ENCODE data around the gene NR1H2.
A peak's percentile ranks its signal among the peaks of the same experiment; 100 is the strongest.
"Not testable (repeated sequence)": the region's sequence is repeated elsewhere in the genome, so short reads cannot be mapped to it uniquely, and the experiment has no call there.

NR1H2 gene

DNA sequence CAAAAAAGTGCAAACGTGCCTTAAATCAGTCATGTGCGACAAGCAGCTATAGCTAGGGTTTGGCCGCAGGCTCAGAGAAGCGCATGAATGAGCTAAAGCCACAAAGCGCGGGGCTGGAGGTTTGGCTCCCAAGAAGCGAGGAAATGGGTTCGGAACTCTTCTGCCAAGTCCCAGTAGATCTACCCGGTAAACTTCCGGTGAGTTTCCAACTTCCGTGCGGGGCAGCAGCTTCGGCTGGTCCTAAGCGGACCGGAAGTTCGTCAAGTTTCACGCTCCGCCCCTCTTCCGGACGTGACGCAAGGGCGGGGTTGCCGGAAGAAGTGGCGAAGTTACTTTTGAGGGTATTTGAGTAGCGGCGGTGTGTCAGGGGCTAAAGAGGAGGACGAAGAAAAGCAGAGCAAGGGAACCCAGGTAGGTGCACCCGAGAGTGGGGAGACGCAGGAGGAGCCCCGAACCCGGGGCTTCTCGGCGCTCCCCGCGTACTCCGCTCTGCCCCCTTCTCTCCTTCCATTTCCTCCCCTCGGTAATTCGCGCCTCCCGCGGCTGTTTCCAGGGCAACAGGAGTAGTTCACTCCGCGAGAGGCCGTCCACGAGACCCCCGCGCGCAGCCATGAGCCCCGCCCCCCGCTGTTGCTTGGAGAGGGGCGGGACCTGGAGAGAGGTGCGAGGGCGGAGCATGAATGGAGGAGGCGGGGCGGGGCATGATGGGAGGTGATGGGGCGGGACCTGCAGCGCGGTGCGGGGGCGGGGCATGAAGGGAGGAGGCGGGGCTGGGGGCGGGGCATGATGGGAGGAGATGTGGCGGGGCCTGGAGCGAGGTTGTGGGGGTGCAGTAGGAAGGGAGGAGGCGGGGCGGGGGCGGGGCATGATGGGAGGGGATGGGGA is at the start of gene NR1H2:
TSS of gene NR1H2 (plus strand) at position 292 of the 885 bp plus-strand sequence. CDS start 1,149 bp downstream, outside the sequence.
- peak; percentile 89 for DNase-seq

DNA sequence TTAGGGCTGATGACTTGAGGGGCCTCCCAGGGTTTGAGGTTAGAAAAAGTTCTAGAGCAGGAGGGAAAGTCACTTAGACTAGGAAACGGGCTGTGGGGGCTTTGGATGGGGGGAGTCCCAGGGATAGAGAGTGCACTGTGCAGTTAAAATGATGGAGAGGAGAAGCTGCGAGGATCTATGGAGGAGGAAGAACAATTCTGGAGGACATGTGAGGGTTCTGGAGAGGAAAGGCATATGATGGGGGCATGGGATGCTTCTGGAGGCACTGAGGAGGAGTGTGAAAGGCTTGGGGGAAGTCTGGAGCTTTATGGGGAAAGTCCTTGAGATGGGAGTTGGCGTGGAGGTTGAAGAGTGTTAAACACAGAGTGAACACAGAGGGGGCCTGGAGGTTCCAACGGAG is 49.2 kb upstream of the NR1H2 start:
- DNase-seq: no peak

DNA sequence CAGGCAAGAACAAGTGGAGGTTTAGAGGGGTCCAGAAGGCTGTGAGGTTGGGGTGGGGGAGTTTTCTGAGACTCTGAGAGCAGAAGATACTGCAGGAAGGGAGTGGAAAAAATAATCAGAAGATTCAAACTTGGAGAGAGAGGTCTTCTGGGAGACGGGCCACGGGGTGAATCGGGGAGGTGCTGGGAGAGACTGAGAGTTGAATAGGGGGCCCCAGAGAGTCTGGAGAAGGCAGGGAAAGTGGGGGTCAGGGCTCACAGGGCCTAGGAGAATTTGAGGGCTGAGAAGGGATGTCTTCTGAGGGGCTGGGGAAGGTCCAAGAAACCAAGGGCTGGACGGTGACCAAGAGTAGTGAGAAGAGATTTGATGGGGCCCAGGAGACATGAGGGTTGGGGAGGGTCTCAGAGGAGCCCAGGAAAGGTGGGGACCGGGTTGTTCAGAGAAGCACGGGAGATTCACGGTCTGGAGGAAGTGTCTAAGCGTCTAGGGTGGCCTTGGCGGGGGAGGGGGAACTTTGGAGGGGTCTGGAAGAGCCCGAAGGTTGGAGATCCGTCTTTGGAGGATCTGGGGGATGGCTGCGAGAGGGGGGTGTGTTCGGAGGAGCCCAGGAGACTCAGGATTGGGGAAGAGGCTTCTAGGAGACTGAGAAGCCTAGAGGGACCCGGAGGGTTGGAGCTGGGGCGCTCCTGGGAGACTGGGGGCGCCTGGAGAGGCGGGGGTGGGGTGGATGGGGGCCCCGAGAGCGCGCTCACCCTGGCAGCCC is 48.6 kb upstream of the NR1H2 start:
- no peak for DNase-seq

DNA sequence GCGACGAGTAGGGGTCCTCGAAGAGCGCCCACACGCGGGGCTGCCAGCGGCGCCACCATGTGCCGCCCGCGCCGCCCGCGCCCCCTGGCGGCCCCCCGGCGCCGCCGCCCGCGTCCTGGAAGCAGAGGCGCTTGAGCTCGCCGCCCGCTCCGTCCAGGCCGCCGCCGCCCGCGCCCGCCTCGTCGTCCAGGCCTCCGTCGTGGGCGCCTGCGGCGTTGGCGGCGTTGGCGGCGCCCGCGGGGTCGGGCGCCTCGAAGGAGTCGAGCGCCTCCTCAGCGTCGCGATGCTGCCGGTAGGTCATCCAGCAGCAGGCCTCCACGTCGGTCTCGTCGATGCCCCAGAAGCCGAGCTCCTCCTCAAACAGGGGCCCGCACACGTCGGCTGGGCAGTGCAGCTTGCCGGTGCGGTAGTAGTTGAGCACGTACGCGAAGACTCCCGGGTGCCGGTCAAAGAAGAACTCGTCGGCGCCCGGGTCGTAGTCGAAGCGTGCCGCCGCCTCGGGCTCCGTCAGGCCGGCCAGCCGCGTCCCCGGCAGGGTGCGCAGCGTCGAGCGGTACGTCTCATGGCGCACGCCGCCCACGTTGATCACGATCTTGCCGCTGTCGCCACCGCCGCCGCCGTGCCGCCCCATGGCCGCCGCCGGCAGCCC is 47.9 kb upstream of the NR1H2 start:
- DNase-seq: no peak

DNA sequence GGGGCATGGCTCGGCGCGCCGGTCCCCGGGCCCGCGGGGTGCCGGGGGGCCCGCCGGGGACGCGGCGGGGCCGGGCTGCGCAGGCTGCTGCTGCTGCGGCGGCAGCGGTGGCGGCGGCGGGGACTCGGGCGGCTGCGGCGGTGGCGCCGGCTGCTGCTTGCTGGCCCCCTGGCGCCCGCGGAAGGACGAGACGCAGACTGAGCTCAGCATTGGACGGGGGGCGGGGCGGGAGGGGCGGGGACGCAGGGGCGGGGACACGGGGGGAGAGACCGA is 47.4 kb upstream of the NR1H2 start:
- no peak for DNase-seq

DNA sequence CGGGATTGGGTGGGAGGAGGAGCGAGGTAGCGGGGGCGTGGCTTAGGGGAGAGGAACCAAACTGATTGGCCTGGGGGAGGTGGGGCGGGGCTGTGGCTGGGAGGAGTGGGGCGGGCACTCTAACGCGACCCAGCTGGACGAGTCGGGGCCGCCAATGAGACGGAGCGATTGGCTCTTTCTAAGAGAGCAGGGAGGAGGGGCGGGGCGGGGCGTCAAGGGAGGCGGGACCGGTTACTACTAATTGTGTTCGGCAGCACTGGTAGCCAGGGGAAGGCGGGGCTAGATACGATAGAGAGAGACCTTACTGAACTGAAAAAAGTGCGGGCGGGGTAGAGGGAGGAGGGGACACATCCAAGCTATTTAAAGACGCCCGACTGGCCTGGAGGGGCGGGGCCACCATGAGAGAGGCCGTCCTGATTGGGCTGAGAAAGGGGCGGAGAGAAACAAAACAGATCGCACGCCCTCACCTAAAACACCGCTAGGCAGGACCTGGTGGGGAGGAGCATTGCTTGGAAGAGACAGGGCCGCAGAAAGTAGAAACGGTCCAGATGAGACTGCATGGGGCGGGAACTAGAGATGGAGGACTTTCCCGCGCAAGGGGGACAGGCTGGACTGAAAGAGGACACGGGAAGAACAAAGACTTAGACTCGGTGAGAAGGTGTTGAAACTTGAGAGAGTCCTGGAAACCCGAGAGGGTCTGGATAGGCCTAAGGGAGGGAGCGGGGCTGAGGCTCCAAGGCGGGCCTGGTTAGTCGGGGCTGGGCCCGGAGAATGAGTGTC is 46.9 kb upstream of the NR1H2 start, which contains the start of gene KCNC3:
TSS of gene KCNC3 (minus strand) at position 232 of the 780 bp plus-strand sequence. CDS start 295 bp downstream, outside the sequence.
- DNase-seq: peak; percentile 84

DNA sequence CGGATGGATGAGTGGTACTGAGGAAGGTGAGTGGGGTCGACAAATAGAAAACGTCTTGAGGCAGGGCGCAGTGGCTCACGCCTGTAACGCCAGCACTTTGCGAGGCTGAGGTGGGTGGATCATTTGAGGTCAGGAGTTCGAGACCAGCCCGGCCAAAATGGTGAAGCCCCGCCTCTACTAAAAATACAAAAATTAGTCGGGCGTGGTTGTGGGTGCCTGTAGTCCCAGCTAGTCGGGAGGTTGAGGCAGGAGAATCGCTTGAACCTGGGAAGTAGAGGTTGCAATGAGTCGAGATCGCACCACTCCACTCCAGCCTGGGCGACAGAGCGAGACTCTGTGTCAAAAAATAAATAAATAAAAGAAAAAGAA is 46.3 kb upstream of the NR1H2 start:
- not testable (repeated sequence) for DNase-seq

DNA sequence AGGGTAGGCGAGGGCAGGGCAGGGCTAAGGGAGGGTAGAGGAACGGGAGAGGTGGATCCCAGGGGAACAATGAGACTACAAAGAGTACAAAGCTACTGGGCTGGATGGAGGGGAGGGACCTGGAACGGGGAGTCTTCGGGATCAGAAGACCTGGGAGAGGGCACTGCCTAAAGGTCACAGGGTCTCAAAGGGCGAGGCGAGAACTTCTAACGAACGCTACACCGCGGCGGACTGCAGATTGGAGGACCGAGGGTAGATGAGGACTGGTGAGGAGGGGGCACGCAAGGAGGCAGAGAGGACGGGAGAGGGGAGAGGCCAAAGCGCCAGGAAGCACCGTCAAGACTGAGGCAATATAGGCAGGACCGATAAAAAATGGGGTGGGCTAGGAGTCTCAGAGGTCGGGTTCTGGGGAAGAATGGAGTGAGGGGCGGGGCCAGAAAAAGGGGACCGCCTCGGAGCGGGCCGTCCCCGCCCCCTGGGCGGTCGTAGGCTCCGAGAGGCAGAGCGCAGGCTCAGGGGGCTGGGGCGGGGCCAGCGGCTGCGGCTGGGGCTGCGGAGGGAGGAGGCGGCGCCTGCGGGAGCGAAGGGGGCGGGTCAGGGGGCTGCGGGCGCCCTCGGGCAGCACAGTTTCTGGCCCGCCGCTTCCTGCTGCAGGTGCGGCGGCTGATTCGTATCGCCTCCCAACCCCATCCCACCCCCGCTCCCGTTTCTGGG is 45.7 kb upstream of the NR1H2 start:
- no peak for DNase-seq

DNA sequence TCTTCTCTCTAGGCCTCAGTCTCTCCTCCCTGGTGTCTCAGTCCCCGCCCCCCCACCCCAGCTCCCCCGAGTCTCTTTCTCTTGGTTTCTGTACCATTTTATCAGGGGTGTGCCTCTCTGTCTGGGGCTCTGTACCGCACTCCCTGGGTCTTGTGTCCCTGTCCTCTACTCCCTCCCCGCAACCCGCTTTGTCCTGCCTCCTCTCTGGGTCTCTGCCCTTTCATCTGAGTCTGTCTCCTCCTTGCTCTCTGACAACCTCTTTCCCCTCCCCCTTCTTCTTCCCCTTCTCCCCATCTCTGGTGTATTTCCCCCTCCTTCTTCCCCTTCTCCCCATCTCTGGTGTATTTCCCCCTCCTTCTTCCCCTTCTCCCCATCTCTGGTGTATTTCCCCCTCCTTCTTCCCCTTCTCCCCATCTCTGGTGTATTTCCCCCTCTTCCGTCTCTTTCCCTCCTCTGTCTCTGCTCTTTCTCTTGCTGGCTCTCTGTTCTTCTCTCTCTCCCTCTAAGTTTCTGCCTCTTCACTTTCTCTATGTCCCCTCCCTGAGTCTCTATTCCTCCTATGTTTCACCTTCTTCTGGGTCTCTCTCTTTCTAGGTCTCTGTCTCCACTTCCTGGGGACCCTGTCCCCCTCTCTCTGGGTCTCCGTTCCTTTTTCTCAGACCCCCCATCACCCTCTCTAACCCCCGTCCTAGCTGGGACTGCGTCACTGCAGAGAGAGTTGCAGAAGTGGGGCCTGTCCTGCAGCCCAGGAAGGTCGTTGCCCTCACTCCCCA is 44.9 kb upstream of the NR1H2 start:
- no peak for DNase-seq

DNA sequence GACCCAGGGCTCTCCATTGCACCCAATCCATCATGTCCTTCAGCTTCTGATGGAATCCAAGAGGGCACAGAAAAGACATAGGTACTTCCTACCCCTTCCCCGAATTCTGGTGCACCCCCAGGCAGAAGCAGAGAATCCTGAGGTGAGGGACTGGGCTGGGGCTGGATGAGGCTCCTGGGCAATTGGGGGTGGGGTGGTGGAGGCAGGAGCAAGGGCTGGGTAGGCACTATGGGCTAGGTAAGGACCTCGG is 44.3 kb upstream of the NR1H2 start:
- DNase-seq: no peak

DNA sequence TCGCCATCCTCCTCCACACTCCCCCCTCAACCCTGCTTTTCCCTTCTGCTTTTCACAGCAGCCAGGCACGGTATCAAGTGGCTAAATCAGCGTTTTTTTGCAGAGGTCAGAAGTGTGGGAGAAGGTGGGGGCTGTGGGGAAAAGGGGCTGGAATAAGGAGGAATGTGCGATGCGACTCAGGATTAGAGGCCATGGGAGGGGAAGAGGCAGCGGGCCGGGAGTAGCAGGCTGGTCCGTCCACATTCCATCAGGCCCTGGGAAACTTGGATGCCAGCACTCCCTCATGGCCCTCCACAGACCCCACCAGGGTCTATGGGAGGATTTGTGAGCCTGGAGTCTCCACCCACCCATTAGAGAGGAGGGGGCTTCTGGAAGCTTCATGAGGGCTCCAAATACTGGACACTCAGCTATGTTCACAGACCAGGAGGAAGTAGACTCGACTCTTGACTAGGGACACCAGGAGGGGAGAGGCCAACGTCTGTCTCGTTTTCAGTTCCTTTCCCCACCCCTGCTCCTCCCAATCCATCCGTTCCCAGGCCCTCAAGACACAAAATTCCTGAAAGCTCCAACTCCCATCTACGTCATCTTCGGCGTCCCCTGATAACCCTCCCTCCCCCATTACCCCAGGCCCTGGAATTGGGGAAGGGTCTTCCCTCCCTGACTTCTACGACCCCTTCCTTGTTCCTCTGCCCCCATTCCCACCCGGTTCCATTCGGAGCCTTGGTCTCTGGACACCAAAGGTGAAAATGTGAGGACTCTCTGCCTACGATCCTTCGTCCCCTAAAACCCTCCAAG is 43.8 kb upstream of the NR1H2 start:
- no peak for DNase-seq

DNA sequence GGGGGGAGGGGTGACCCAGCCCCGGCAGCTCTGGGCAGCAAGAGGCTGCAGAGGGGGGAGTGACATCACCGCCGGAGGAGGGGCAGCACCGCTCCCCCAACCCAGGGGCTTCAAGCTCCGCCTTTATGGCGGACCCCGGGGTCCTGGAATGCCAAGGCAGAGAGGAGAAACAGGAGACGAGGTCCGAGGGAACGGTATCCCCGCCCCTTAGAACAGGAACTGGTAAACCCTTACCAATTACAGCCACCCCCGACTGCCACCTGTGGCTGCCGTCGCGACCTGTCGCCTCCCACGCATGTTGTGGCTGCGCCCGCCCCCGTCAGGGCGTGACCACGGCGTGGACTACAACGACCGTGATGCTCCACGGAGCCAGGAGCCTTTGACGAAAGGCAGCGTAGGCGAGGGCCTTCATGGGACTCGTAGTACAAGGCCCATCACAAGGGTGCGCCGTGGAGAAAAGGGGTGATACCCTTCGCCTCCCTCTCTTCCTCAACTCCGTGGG is 43.0 kb upstream of the NR1H2 start:
- DNase-seq: no peak

DNA sequence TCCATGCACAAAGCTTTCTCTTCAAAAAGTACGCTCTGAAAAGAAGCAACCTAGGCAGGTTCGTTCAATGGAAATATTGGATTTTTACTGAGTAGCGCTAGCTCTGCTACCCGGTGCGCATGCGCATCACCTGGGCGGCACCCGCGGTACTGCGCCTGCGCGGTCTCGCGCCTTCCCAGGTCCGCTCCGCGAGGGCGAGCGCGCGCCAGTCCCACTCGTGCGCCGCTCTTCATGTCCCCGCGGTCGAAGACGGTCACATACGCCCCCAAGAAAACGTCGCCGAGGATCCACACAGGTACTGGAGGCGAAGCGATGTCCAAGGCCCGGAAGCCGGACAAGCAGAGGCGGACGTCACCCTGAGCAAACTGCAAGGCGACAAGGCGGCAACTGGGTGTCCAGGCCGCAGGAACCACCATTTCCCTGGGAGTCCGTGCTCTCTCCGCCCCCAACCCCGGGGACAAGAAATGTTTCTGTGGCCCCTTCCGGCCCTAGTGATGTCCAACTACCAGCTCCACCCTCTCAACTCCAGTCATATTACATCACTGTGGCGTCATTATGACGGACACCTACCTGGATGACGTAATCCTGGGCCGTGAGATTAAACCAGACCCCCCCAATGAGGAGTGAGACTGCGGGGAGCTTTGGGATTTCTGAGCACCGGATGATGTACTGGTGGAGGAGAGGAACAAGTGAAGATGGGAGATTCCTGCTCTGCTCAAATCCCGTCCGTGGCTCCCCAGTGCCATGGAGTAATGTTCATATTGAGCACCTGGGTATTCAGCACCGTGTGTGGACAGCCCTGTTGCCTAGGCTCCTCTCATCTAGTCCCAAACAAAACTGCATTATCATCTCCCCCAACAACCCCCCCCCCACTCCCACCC is 42.3 kb upstream of the NR1H2 start:
- DNase-seq: no peak

DNA sequence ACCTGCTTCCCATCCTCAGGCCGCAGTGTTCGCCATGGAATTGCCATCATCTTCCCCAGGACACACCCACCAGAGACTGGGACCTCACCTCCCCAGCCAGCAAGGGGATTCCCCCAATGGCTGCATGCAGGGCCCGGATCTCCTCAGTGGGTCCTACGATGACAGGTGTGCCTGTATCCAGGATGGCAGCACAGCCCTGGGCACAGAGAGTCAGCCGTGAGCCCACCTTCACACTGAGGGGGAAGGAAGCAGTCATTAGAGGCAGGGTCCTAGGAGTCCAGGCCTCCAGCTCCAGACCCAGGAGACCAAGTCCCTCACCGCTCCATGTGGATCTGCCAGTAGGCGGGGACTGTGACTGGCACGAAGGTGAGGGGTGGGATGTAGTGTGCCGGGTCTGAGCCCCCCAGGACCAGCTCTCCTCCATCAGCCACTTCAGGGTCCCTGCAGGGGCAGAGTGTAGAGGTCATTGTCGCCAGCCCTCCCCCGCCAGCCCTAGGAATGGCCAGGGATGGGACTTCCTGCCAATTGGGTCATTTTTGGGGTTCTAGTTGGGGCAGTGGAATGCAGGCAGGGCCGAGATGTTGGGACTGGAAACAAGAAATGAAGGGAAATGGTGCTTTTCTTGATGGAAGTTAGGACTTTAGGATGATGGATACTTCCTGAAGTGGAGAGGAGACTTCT is 41.4 kb upstream of the NR1H2 start:
- no peak for DNase-seq

DNA sequence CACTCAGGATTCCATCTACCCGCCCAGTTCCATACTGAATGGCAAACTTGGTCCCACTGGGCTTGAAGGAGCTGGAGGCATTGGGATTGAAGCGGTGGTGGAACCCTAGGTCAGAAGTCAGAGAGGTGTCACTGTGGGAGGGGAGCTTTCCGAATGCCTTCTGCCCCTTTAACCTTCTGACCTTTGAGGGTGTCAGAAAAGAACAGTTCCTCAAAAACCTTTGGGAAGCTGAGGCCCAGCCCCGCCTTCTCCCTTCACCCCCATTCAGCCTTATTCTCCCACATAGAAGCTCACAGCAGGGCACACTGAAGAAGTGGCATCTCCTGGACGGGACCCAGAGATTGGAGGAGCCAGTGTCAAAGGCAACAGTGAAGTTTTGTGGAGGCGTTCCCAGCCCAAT is 39.2 kb upstream of the NR1H2 start:
- DNase-seq: not testable (repeated sequence)

DNA sequence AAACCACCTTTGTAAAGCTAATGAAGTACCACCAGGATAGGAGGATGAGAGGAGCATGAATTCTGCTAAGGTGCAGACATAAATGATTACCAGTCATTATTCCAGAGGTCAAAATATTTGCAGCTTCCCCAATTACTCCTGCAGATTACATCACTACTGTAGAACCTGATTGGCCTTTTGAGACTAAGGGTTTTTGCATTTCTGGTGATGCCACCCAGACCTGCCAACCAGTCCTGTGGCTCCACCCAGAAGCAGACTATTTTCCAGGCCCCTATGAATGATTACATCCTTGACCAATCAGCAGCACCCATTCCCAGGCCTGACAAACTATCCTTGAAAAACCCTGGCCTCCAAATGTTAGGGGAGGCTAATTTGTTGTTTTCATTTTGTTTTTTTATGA is 35.9 kb upstream of the NR1H2 start:
- DNase-seq: no peak

DNA sequence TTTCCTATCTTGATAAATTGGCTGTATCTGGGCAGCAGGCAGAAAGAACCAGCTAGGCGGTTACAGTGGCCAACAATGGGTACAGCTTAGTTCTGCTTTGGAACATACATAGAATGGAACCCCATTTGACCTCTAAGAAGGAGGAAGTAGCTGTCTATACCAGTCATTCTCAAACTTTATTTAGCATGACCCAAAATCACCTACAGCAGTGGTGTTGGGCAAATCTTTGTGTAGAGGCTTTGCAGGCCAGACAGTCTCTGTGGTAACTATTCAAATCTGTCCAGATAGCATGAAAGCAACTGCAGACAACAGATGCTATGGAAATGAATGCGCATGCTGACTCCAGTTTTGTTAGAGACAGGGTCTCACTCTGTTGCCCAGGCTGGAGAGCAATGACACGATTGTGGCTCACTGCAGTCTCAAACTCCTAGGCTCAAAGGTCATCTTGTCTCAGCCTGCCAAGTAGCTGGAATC is 35.1 kb upstream of the NR1H2 start:
- no peak for DNase-seq

DNA sequence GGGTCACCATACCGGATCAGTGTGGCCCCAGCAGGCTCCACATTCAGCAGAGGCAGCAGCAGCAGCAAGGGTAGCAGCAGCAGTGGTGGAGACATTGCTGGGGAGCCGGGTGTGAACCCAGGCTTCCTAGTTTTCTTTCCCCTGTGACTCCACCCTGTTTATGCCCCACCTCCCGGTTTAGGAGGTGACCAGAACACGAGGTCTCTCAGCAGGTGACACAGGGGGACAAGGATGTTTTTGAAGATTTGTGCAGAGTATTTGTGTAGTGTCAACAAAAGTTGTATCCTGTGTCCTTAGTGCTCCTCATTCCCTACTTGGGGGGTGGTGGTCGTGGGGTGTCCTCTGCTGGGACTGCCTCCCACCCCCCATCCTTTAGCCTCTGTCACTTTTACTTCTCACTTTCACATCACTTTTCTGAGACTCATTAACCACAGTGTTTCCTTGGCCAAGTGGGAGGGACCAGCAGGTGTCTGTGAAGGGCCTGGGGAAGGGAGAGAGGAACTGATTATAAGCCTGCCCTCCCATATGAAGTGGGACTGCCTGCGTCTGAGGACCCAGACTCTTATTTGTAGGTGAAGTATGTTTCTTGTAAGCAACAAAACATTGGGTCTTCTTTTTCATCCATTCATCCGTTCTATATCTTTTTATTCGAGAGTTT is 31.5 kb upstream of the NR1H2 start:
- no peak for DNase-seq
